Stomach (tissue), 19 donors: Measurements from ENCODE around the gene NLGN1. TPM values are rescaled to one million over a fixed set of nuclear protein-coding genes. Genes with fewer than 3 reads are reported as not detected.
"Not testable (repeated sequence)": the region's sequence is repeated elsewhere in the genome, so short reads cannot be mapped to it uniquely, and the experiment has no call there.

Source experiments
- DNase-seq, 2 donors: peaks; one replicate each; pipeline versions ENCODE4 v3.0.0 to v3.0.0-alpha.2; 2013 to 2019
- H3K27ac ChIP-seq, 5 donors: fragments of 200-600 bp in 4 of 5; sonication (generic) in 4 of 5; one replicate each; pipeline ENCODE4 v1.5.1; 2013 to 2019; ENCODE audit warnings: mild to moderate bottlenecking in 1 of 5, moderate library complexity in 1 of 5
- H3K27me3 ChIP-seq, 3 donors: fragments of 200-600 bp; sonication (generic); one replicate each; pipeline ENCODE4 v1.5.1; 2017 to 2019; ENCODE audit warnings: mixed run types in 1 of 3
- H3K36me3 ChIP-seq, 4 donors: fragments of 200-600 bp; sonication (generic); 1 replicate in 3 of 4; 2 replicates in 1 of 4; pipeline ENCODE4 v1.5.1; 2016 to 2019
- H3K4me1 ChIP-seq, 4 donors: fragments of 200-600 bp; sonication (generic); one replicate each; pipeline ENCODE4 v1.5.1; 2016 to 2019
- H3K4me3 ChIP-seq, 4 donors: fragments of 200-600 bp; sonication (generic) in 3 of 4; one replicate each; pipeline ENCODE4 v1.5.1; 2016 to 2019; ENCODE audit warnings: mild to moderate bottlenecking in 1 of 4
- H3K9me3 ChIP-seq, 4 donors: fragments of 200-600 bp; sonication (generic); one replicate each; pipeline ENCODE4 v1.5.1; 2016 to 2019
- CTCF ChIP-seq, 7 experiments: fragments of 450-650 bp in 4 of 7; fragments of 200-600 bp in 3 of 7; sonication (generic) in 3 of 7; IDR thresholded peaks; one replicate each; pipeline ENCODE4 v1.5.1; 2016 to 2019; ENCODE audit warnings: antibody characterized with exemption in 7 of 7, control low read depth in 2 of 7, mild to moderate bottlenecking in 1 of 7
- EP300 ChIP-seq: sonication (generic); formaldehyde crosslinking; IDR thresholded peaks from one replicate; pipeline ENCODE4 v1.6.1; 2017; ENCODE audit warnings: antibody characterized with exemption
- POLR2A ChIP-seq, 4 donors: fragments of 450-650 bp; IDR thresholded peaks; one replicate each; pipeline ENCODE4 v1.6.1; 2016; ENCODE audit warnings: antibody characterized with exemption in 4 of 4, control low read depth in 2 of 4, mild to moderate bottlenecking in 1 of 4, moderate library complexity in 1 of 4
- POLR2AphosphoS5 ChIP-seq, 3 donors: sonication (generic); formaldehyde crosslinking; IDR thresholded peaks; one replicate each; pipeline ENCODE4 v1.6.1; 2016; ENCODE audit warnings: antibody characterized with exemption in 3 of 3
- WGBS, 5 donors: extraction: QIAGEN DNeasy Blood & Tissue Kit in 3 of 5; methylation state at CpG; one replicate each; pipeline versions ENCODE4 v1.1.5 to v1.1.7; 2013 to 2018; 5-methylcytosine and 5-hydroxymethylcytosine counted together
- intact Hi-C: fragments of 100-400 bp; cut with DNase I; formaldehyde crosslinking; loops from one replicate; pipeline ENCODE4 v1.15.1; 2023; ENCODE audit warnings: low total_unique reads
- long read RNA-seq, 10 donors: transcript quantifications; one replicate each; lab custom pipeline, GENCODE V29; 2026
- polyA plus RNA-seq, 3 donors: library from polyadenylated mRNA; stranded (reverse); fragments of 200-250 nt; gene quantifications; one replicate each; pipeline ENCODE4 v1.2.3, GENCODE V29; 2013
- total RNA-seq, 5 donors: library from RNA; depleted of rRNA; stranded (reverse); fragments of >200 nt; gene quantifications; one replicate each; pipeline versions ENCODE4 v1.1.0 to v1.2.3, GENCODE V29; 2014 to 2016
- donor health status: healthy with polysubstance abuse.
- donor health status: Bipolar disorder and iron deficiency.
- donor health status: healthy.

NLGN1 gene
- 10 to 100 TPM in 3 of 5 donors, 1 to 10 TPM in 1, not detected in 1; 4.8 to 45.2 (median 10.4) TPM for total RNA-seq
- under 1 TPM; 0.15 to 0.38 (median 0.37) TPM for polyA plus RNA-seq
- long read RNA-seq, donor 1, partial matches to known transcripts, result 0 of 2 reads
- long read RNA-seq, donor 1, other reads (novel, unspliced or antisense), result 0 of 2 reads
- long read RNA-seq, donor 2, partial matches to known transcripts, result 0 of 3 reads
- long read RNA-seq, donor 2, other reads (novel, unspliced or antisense), result 0 of 3 reads
- long read RNA-seq, donor 3, result 0 reads
- long read RNA-seq, donor 4, partial matches to known transcripts, result 0 of 1 reads
- long read RNA-seq, donor 4, other reads (novel, unspliced or antisense), result 0 of 1 reads
- long read RNA-seq, donor 5, transcript NLGN1-202 (3 exons, 1,827 nt), result major isoform, 7 of 7 reads
- long read RNA-seq, donor 5, partial matches to known transcripts, result 0 of 7 reads
- long read RNA-seq, donor 5, other reads (novel, unspliced or antisense), result 0 of 7 reads
- long read RNA-seq, donor 6, result 0 reads
- long read RNA-seq, donor 7, transcript NLGN1-202 (3 exons, 1,827 nt), result major isoform, 7 of 7 reads
- long read RNA-seq, donor 7, partial matches to known transcripts, result 0 of 7 reads
- long read RNA-seq, donor 7, other reads (novel, unspliced or antisense), result 0 of 7 reads
- long read RNA-seq, donor 8, partial matches to known transcripts, result 0 of 4 reads
- long read RNA-seq, donor 8, other reads (novel, unspliced or antisense), result 0 of 4 reads
- long read RNA-seq, donor 9, partial matches to known transcripts, result 0 of 2 reads
- long read RNA-seq, donor 9, other reads (novel, unspliced or antisense), result 0 of 2 reads
- long read RNA-seq, donor 10, partial matches to known transcripts, result 0 of 1 reads
- long read RNA-seq, donor 10, other reads (novel, unspliced or antisense), result 0 of 1 reads

- DNase-seq, result peak; percentile 52 to 93
- peaks cover 0 to 33% (median 16%) of the 10 kb centered on the region in 3 donors for H3K27me3 ChIP-seq
- H3K36me3 ChIP-seq, result no peaks in the 10 kb centered on the region
- 1% methylated on average over 33 to 70 of the region's 70 CpGs for WGBS, 5 donors
- H3K4me1 ChIP-seq, result peaks cover 0 to 42% (median 31%) of the 10 kb centered on the region in 4 donors
- peak within 1 kb of the TSS; percentile 59 to 91 (median 84) for H3K27ac ChIP-seq
- TF ChIP-seq POLR2A (IDR thresholded peaks at IDR 0.05) (no peak), POLR2AphosphoS5 (IDR thresholded peaks at IDR 0.05) (peak in 1 of 3 donors; percentile 10)
- peak within 1 kb of the TSS; percentile 65 to 96 (median 72) for H3K4me3 ChIP-seq
- H3K9me3 ChIP-seq, result no peaks in the 10 kb centered on the region
- intact Hi-C loops, result no loop called here
These were observed at the start of gene NLGN1 for GRCh38 chr3:173397161-173398110. NLGN1 (plus strand) TSS chr3:173397744.

GRCh38 chr3:173351886-173352285, 45.7 kb upstream of the NLGN1 start:
- intact Hi-C loops, result no loop called here
- DNase-seq, result no peak
- H3K36me3 ChIP-seq, result no peaks in the 10 kb centered on the region
- H3K4me1 ChIP-seq, result no peaks in the 10 kb centered on the region
- TF ChIP-seq POLR2A (IDR thresholded peaks at IDR 0.05), result no peak
- no peak for TF ChIP-seq POLR2AphosphoS5 (IDR thresholded peaks at IDR 0.05)
- no peak for TF ChIP-seq EP300
- TF ChIP-seq CTCF (IDR thresholded peaks at IDR 0.05), result no peak
- H3K4me3 ChIP-seq, result no peak overlapping the region
- no peaks in the 10 kb centered on the region for H3K27me3 ChIP-seq
- no peak overlapping the region for H3K27ac ChIP-seq
- H3K9me3 ChIP-seq, result peaks cover 0 to 18% (median 9%) of the 10 kb centered on the region in 4 donors

GRCh38 chr3:173353137-173353536, 44.4 kb upstream of the NLGN1 start:
- intact Hi-C loops, result not testable (repeated sequence)
- 49 to 84% (median 78%) methylated on average over 2 of the region's 2 CpGs for WGBS, 5 donors
- peaks cover 0 to 18% (median 9%) of the 10 kb centered on the region in 4 donors for H3K9me3 ChIP-seq

GRCh38 chr3:173354124-173354523, 43.4 kb upstream of the NLGN1 start:
- no peak for DNase-seq
- WGBS, 5 donors, result 65 to 75% (median 73%) methylated on average over 5 of the region's 5 CpGs
- H3K9me3 ChIP-seq, result peaks cover 0 to 18% (median 9%) of the 10 kb centered on the region in 4 donors
- H3K27ac ChIP-seq, result no peak overlapping the region
- no peaks in the 10 kb centered on the region for H3K36me3 ChIP-seq
- intact Hi-C loops, result no loop called here
- no peak for TF ChIP-seq EP300
- H3K4me3 ChIP-seq, result no peak overlapping the region
- H3K27me3 ChIP-seq, result no peaks in the 10 kb centered on the region
- no peaks in the 10 kb centered on the region for H3K4me1 ChIP-seq

More at GRCh38 chr3:173353137-173353536, 44.4 kb upstream of the NLGN1 start:
- H3K36me3 ChIP-seq, H3K27me3 ChIP-seq, H3K4me1 ChIP-seq, DNase-seq, H3K27ac ChIP-seq, H3K4me3 ChIP-seq: not testable (repeated sequence)

GRCh38 chr3:173371848-173372487, 25.6 kb upstream of the NLGN1 start:
- H3K9me3 ChIP-seq, result no peaks in the 10 kb centered on the region
- DNase-seq, result peak in 1 of 2 donors; percentile 68
- intact Hi-C loops, result loop anchor here (5.0 kb wide), 1 partner anchor 180 kb away; no protein-coding TSS in a partner anchor
- TF ChIP-seq CTCF (IDR thresholded peaks at IDR 0.05) (peak in 4 of 7 experiments; percentile 46 to 52 (median 49)), POLR2AphosphoS5 (IDR thresholded peaks at IDR 0.05) (no peak), EP300 (no peak)
- H3K27ac ChIP-seq, result no peak overlapping the region
- WGBS, 5 donors, result 41 to 46% (median 44%) methylated on average over 3 of the region's 3 CpGs
- no peaks in the 10 kb centered on the region for H3K36me3 ChIP-seq
- H3K4me3 ChIP-seq, result no peak overlapping the region
- no peaks in the 10 kb centered on the region for H3K27me3 ChIP-seq
- H3K4me1 ChIP-seq, result no peaks in the 10 kb centered on the region
